ENCODE measurements around the gene PAMR1.
A peak's percentile ranks its signal among the peaks of the same experiment; 100 is the strongest.

PAMR1 gene

GRCh38 chr11:35393098-35393497, 132.3 kb downstream of the PAMR1 start:
- no peak for DNase-seq

- peak; percentile 92 for DNase-seq
Observed at GRCh38 chr11:35391922-35392688, 133.3 kb downstream of the PAMR1 start.

DNA sequence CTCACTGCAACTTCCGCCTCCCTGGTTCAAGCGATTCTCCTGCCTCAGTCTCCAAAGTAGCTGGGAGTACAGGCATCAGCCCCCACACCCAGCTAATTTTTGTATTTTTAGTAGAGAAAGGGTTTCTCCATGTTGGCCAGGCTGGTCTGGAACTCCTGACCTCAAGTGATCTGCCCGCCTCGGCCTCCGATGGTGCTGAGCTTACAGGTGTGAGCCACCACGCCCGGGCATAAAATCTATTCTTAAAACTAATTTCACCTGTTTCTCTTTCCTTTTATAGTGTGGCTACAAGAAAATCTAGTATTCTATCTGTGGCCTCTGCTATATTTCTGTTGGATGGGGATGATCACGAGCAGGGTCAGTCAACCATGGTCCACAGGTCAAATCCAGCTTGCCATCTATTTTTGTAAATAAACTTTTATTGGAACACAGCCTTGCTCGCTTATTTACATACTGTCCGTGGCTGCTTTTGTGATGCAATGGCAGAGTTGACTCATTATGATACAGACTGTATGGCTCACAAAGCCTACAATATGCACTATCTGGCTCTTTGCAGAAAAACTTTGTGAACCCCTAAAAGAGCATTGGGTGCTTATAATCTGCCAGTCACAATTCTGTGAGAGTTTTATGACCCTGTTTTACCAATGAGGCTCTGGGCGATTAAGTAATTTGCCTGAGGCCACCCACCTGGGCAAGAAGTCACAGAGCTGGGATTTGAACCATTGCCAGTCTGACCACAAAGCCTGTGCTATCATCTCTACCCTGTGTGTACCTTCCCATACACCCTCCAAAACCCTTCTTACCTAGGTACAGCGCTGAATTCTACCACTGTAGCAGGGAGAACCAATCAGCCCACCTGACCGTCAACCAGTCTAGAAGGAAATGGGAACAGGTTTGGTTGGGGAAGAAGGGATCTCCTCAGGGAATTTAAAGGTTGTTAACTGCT, 134.4 kb downstream of the PAMR1 start:
- no peak for DNase-seq

DNA sequence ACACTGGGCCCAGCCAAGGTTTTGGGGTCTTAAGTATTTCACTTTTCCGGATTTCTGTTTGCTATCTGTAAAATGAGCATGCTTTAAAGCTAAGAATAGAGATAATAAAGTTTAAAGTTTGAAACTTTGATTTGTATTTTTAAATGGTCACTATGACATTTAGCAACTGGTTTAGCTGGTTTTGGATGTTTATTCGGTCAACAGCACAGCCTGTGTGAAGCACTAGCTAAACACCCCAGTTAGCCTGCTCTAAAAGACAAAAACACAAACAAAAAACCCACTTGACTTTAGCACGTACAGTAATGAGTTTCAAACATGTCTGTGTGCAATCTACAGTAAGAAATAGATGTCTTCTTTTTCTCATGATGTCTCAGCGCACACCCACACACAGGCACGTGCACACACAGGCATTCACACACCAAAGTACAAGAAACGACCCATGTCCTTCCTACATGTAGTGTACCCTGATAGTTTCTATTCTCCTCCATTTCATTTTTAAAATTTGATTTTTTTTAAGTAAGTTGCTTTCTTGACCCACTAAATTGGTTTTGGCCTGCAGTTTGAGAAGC, 135.4 kb downstream of the PAMR1 start:
- DNase-seq = peak; percentile 44

- no peak for DNase-seq
Observed at GRCh38 chr11:35389112-35389511, 136.3 kb downstream of the PAMR1 start.

DNA sequence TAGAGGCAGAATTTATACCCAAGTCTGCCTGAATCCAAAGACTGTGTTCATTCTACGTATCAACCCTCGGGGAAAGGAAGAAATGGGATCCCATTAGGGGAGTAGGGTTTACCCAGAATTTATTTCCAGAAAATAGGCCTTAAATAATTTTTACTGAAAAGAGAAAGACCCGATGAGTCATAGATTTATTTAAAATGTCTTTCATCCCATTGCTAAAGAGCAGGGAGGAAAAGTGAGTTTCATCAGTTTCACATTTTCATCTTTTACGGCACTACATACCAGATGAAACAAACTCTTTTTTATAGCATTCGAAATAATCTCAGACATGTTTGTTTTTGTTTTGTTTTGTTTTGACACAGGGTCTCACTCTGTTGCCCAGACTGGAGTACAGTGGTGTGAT, 137.4 kb downstream of the PAMR1 start:
- no peak for DNase-seq

GRCh38 chr11:35387111-35387982, 138.1 kb downstream of the PAMR1 start:
- DNase-seq = no peak

GRCh38 chr11:35383953-35384352, 141.5 kb downstream of the PAMR1 start:
- DNase-seq = no peak
